Testis (tissue), 2 donors: ENCODE measurements around the gene SDHAF2.

Source experiments
- CTCF ChIP-seq, 3 experiments: fragments of 450-650 bp in 2 of 3; fragments of 200-600 bp in 1 of 3; sonication (generic) in 1 of 3; IDR thresholded peaks; one replicate each; pipeline ENCODE4 v1.5.1; 2016 to 2019; ENCODE audit warnings: antibody characterized with exemption in 3 of 3, mild to moderate bottlenecking in 2 of 3, moderate library complexity in 1 of 3
- POLR2A ChIP-seq: fragments of 450-650 bp; IDR thresholded peaks from one replicate; pipeline ENCODE4 v1.6.1; 2017; ENCODE audit warnings: antibody characterized with exemption, mild to moderate bottlenecking, moderate library complexity

DNA sequence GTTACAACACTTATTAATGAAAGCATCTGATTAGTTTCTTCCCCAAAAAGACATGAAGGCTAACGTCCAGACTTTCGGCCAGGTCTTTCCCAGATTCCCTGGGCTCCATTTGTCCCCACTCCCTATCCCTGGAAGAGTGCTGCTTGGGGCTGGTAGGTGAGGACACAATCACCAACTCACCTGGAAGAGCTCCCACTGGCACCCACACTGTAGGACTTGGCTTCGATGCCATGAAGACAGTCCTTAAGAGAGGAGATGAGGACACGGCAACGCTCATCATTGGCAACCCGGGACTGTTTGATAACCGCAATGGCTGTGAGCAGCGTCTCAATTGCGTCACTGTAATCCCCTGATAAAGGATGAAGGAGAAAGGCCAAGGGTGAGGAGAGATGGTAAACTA, 18.3 kb upstream of the SDHAF2 start:
- no peak for TF ChIP-seq CTCF (IDR thresholded peaks at IDR 0.05)
- no peak for TF ChIP-seq POLR2A
